Stimulated activated CD4-positive, alpha-beta T cell treated with anti-CD3 and anti-CD28 coated beads, Interleukin-4, amount 100 ng/mL, for 24 hours (primary cell): Measurements from ENCODE around the gene BSPRY.
A peak's percentile ranks its signal among the peaks of the same experiment; 100 is the strongest.
"Not testable (repeated sequence)": the region's sequence is repeated elsewhere in the genome, so short reads cannot be mapped to it uniquely, and the experiment has no call there.

ENCODE experiments used
- DNase-seq: peaks from one replicate; pipeline ENCODE4 v3.0.0-alpha.2; 2020

BSPRY gene

DNA sequence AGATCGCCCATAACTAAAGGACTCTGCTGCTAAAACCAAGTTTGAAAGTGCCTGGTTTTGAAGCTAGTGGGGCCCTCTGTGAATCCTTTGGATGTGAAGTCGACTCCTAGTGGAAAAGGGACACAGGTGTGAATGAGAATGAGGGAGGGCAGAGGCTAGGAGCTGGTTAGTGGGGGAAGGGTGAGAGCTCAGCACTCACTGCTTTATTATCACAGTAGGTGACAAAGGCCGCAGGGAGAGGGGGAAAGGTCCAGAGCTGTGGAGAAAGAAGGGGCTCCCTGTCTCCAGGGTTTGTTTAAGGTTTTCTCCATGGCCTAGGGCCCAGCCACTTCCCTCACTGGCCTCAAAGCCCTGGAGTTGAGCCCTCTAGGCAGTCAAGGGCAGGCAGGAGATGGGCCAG, 23.9 kb downstream of the BSPRY start:
- DNase-seq, result no peak

DNA sequence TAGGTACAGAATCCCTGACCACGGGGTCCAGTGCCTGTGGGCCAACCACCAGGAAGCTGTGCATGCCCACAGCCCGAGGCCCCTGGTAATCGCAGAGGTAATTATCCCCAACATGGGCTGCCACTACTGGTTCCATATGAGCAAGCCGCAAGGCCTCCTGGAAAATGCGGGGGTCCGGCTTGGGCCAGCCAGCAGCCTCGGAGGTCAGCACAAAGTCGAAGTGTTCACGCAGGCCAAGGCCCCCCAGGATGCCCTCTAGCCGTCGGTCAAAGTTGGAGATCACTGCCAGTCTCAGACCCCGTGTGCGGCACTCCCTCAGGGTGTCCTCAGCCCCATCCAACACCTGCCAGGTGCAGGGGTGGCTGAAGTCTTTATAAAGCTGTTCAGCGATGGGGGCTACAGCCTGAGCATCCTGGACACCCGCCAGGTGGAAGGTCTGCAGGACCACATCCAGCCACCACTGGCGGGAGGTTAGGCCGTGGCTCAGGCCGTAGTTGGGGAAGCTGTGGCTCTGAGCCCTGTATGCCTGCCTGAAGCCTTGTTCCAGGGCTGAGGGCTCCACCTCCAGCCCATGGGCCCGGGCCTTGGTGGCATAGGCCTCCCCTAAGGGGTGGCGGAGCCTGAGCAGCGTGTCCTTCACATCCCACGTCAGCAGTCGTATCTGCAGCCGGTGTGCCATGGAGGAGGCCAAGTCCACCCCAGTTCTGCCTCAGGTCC, 24.5 kb downstream of the BSPRY start:
- no peak for DNase-seq

DNA sequence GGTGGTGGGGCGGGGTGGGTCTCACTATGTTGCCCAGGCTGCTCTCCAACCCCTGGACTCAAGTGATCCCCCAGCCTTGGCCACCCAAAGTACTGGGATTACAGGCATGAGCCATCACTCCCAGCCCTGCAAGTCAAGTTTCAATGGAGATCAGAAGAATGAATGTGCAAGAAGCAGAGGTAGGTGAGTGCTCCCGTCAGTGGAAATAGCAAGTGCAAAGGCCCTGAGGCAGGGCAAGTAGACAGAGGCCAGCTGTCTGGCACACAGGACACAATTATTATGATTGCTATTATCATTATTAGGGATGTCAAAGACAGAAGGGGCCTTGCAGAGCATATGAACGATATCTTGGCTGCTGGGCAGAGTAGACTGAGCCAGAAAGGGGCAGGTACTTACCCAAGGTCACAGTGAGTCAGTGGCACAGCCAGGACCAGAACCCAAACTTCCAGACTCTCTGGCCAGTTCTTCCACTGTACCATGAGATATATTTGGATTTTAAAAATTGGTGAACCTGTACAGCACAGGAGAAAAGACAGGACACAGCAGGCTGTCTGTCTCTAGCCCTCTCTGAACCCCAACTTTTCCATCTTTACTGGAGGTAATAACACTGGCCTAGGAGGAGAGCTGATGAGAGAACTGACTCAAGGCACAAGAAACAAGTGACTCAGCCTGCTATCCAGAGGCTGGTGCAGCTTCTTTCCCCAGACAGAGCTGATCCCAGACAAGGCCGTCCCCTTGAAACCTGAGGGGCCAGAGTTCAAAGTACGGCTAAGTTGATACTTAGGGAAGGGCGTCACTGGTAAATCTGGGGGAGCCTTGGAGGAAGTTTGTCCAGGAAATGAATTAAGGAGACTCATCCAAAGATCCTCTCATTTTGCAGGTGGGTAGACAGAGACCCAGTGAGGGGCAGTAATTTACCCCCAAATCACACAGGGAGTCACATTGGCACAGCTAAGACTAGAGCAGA, 26.0 kb downstream of the BSPRY start:
- DNase-seq, result no peak

DNA sequence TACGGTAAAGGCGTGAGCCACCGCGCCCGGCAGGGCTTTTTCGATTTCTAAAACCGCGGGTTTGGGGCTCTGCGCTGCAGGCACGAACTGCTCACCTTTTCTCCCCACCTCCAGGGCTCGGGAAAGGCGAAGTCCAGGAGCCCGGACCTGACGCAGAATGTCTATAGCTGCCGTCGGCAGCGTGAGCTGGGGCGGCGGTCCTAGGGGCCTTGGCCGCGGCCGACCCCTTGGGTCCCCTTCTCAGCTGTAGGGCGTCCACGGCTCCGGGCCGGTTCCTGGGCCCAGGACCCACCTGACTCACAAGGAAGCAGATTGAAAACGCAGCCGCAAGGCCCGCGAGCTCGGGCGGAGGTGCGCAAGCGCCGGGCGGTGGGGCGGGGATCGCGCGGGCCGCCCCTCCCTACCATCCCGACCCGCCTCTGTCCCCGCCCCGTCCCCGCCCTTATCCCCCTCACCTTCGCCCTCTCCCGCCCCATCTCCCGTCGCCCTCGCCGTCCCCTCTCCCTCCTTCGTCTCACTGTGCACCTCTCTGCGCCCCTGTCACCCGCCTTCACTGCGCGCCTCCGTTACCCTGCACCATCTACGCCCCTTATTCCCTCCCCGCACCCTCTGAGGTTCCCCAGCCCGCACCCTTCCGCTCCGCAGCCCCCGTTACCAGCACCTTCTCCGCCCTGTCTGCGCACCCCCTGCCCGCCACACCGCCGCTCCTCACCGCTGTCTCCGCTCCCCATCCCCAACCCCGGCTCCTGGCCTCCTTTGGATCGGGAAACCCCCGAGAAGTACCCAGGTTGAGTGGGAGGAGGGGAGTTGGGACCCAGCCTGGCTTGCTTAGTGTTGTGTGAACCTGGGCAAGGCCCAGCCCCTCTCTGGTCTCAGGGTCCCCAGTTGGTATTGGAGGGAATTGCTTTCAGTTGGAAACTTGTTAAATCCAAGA, 27.6 kb downstream of the BSPRY start, which contains the start of gene HDHD3:
HDHD3 (minus strand) TSS at position 353 of the 934 bp plus-strand sequence. CDS start 2,632 bp downstream, outside the sequence.
- DNase-seq, result peak; percentile 70

DNA sequence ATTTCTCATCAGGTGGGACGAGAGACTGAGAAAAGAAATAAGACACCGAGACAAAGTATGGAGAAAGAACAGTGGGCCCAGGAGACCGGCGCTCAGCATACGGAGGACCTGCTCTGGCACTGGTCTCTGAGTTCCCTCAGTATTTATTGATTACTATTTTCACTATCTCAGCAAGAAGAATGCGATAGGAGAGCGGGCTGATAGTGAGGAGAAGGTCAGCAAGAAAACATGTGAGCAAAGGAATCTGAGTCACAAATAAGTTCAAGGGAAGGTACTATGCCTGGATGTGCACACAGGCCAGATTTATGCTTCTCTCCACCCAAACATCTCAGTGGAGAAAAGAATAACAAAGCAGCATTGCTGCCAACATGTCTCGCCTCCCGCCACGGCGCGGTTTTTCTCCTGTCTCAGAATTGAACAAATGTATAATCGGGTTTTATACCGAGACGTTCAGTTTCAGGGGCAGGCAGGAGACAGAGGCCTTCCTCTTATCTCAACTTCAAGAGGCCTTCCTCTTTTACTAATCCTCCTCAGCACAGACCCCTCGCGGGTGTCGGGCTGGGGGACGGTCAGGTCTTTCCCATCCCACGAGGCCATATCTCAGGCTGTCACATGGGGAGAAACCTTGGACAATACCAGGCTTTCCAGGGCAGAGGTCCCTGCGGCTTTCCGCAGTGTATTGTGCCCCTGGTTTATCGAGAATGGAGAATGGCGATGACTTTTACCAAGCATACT, 29.9 kb downstream of the BSPRY start:
- DNase-seq, result not testable (repeated sequence)

DNA sequence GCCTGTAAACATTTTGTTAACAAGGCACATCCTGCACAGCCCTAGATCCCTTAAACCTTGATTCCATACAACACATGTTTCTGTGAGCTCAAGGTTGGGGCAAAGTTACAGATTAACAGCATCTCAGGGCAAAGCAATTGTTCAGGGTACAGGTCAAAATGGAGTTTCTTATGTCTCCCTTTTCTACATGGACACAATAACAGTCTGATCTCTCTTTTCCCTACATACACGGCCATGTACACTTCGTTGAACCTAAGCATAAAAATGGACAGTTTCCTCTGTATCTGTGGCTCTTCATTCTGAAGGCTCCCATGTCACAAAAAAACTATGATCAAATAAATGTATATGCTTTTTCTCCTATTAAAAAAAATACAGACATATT, 30.5 kb downstream of the BSPRY start:
- DNase-seq, result not testable (repeated sequence)

DNA sequence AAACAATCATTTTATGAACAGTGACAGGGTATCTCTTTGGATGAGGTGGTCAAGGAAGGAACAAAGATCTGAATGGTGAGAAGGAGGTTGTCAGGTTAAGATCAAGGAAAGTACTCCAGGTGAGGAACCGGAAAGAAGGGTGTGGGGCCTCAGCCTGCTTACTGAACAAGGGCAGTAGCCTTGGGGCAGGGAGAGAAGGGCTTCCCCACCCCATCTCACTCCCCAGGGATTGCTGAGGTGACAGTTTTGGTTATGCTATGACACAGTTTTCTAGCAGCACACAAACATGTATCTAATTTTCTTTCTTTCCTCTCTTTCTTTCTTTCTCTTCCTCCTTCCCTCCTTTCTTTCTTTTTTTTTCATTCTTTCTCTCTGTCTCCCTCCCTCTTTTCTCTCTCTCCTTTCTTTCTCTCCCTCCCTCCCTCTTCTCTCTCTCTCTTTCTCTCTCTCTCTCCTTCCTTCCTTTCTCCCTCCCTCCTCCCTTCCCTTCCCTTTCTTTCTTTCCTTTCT, 31.6 kb downstream of the BSPRY start:
- DNase-seq, result no peak

DNA sequence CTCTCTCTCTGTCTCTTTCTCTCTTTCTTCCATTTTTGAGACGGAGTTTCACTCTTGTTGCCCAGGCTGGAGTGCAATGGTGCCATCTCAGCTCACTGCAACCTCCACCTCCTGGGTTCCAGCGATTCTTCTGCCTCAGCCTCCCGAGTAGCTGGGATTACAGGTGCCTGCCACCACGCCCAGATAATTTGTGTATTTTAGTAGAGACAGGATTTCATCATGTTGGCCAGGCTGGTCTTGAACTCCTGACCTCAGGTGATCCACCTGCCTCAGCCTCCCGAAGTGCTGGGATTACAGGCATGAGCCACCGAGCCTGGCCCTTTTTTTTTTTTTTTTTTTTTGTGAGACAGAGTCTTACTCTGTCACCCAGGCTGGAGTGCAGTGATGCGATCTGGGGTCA, 32.1 kb downstream of the BSPRY start:
- not testable (repeated sequence) for DNase-seq

DNA sequence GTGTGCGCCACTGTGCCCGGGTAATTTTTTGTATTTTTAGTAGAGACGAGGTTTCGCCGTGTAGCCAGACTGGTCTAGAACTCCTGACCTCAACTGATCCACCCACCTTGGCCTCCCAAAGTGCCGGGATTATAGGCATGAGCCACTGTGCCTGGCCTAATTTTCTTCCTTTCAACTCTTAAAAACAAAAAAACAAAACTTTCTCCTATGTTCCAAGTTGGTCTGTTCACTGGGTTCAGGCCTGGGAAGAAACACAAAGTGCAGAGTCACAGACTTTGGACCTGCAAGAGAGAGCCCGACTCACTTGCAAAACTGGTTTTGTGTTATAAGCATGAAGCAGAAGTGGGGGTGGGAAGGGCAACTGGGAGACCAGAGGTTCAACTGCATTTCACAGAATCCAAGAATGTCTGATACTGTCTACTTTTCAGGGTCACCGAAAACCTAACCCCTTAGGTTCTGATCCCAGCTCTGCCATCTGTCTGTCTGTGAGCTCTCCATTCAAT, 32.6 kb downstream of the BSPRY start:
- no peak for DNase-seq

DNA sequence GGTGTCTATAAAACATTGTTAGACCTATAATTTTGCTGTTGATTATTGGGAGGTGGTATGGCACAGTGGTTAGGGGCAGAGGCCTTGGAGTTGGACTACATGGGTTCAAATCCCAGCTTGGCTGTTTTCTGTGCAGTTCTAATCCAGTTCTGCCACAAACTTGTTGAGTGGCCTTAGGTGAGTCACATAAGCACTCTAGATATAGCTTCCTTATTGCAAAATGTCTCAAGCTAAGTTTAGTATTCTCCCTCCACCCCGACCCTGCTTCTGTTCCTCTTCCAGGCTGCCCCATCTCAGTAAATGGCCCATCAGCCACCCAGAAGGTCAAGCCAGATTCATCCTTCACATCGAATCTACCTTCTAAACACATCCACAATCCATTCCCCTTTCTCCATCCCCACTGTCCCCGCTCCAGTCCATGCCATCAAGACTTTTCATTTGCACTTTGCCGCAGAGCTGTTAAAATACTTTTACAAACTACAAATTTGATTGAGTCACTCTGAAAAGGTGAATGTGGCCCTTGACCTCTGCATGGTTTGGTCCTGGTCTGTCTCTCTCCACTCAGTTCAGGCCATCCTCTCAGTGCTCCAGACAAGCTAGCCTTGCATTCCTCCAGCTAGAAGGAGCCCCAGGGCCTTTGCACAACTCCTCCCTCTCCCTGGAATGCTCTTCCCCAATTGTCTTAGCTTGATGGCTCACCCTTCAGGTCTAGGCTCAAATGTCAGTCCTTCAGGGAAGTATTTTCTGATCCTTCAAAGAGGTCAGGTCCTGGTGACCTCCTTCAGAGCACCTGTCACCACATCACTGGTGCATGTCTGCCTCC, 37.4 kb downstream of the BSPRY start:
- DNase-seq, result no peak

DNA sequence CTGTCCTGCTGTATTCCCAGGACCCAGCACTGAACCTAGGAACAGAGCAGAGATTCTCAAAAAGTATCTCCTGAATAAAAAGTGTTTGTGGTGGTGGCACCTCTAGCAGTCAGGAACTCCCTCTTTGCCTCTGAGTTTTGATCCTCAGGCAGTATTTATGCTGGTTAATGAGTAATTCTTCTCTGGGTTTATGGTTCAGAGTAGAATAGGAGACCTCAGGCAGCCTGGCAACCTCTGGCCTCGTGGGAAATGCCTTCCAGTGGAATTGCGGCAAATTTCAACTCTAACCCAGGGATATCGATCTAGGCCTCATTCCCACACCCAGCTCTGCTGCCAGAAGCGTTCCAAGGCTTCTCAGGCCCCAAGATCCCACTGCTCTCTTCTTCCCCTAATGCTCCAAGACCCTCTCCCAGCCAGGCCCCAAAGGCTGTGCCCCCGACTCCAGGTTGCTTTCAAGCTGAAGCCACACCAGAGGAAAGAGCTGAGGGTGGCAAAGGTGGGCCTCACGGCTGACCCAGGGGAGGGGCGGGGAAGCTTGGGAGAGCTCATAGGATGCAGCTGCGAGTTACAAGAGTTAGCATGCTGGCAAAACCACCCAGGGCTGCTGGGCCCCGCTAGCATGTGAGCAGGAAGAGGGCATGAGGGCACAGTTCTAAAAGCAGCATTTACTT, 38.4 kb downstream of the BSPRY start:
- no peak for DNase-seq

DNA sequence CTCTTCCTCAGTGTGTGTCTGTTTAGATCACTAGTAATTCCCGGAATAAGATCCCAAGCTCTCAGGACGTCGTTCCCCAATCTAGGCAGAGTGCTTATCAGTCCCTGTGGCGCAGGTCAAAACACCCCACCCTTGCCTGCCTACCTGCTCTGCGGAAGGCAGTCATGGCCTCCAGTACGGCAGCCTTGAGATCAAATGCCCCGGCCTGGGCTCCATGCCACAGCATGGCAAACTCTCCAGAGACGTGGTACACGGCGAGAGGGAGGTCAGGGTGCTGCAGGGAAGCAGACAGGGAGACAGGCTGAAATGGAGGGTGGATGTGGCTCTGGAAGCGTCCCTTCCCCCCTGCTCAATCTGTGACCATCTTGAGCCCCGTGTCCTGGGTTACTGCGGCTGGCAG, 39.5 kb downstream of the BSPRY start:
- DNase-seq, result no peak

DNA sequence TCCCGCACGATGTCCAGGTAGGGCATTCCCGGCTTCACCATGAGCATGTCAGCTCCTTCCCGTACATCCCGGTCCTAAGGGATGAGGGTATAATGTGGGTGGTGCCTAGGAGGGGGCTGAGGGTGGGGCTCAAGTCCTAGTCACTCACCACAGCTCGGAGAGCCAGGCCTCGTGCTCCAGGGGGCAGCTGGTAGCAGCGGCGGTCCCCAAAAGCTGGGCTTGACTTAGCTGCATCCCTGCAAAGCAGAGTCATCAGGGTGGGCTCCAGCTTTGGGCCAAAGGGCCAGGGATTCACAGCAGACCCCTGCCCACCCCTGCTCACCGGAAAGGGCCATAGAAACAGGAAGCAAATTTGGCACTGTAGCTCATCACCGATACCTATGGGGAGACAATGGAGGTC, 40.1 kb downstream of the BSPRY start:
- no peak for DNase-seq

DNA sequence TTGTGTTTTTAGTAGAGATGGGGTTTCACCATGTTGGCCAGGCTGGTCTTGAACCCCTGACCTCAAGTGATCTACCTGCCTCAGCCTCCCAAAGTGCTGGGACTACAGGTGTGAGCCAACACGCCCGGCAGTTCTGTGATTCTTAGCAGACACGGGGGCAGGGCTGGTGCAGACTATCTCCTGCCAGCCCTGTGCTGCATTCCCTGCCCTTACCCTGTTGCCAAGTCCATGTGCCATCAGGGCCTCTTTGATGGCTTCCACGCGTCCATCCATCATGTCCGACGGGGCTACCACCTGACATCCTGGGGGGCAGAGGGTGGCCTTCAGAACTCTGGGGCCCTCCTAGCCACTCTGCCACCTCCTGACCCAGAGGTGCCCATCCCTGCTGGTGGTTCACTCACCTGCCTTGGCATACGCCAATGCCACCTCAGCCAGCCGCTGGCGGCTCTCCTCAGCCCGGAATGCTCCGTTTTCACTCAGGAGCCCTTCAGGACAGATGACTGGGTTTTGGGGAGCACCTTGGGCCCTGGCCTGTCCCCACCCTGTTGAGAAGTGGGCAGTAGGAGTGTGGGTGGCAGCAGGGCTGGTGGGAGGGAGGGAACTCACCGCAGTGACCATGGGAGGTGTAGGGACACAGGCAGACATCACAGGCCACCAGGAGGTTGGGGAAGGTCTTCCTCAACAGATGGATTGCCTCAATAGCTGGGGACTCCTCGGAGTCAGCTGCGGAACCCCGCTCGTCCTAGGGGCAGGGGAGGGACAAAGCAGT, 41.0 kb downstream of the BSPRY start:
- no peak for DNase-seq

DNA sequence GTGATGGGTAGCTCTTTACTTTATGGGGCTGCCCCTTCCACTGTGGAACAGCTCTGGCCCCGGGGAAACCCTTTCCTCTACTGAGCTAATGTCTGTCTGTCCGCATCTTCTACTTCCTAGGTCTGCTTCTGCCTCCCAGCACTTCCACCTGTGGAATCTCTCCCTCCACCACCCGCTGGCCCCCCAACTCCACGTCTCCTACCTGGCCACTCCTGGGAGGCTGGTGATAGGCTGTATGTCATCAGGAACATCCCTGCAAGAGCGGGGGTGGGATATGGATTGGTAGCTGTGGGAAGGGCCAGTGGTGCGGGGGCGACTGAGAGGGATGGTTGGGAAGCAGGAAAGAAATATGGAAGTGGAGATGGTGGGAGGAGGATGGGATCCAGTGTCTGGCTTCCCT, 42.6 kb downstream of the BSPRY start:
- no peak for DNase-seq

DNA sequence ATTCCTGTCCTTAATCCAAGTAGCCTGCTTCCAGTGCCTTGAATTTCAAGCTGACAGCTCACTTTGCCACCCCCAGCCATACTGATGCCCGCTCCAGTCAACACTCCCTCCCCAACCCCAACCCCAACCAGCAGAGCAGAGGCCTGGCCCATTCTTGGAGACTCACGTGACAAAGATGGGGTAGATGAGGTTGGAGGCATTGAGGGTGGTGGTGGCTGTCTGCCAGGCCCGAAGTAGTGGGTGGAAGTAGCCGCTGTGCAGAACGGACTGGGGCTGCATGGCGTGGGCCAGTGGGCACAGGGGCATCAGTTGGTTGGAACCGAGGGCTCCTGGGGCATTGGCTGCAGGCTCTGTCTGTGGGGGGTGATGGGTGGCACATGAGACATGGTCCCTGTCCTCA, 43.9 kb downstream of the BSPRY start:
- DNase-seq, result no peak

DNA sequence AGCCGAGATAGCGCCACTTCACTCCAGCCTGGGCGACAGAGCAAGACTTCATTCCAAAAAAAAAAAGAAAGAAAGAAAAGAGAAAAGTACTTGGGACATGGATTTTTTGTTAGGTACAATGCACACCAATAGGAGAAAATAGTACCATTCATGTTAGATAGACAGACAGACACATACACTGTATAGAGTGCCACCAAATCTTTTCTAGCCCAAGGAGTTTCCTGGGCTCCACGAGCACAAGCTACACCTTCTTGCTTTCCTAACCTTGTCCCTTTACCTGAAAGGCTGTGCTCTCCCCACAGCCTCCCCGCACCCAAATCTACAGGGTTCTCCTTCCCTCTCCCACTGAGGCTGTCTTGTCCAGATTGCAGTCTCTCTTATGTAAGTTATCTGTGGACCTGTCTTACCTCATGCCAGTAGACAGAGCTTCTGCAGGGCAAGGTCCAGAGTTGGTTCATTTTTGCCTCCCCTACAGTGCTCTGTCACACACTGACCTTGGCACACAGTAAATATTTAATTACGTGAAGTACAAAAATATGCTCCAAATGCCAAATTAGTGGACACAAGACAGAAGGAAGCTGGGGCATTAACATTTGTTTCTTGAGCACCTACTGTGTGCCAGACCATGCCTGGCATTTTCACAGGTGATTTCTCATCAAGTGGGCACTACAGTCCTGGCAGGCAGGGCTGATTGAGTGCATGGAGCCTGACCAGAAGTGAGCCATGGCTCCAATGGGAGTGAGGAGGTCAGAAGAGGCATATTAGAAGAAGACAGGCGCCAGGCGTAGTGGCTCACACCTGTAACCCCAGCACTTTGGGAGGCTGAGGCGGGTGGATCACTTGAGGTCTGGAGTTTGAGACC, 45.9 kb downstream of the BSPRY start:
- no peak for DNase-seq

DNA sequence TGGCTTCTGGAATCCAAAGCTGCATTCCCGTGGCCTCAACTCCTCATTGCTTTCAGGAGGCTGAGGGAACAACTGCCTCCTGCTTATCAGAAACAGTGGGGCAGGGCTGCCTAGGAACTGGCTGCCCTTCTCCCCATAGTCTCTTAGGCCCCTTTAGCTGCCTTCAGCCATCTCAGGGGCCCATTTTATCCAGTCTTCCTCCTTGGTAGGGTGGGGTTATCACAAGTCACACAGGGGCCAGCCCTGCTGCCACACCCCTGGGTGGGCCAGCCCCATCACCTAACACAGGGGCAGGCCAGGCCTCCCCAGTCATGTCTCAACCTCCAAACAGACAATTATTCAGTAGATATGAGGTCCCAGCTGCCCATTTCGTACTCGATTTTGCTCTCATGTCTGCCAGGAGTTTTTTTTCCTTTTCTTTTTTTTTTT, 47.9 kb downstream of the BSPRY start:
- no peak for DNase-seq
